MV-4-11 (cell line): Measurements from ENCODE around the gene ZFPL1.

Experiments
- DNase-seq: peaks from one replicate; lab custom pipeline; 2025; lab: John Stamatoyannopoulos, UW

Gene ZFPL1

GRCh38 chr11:65095427-65095826 lies 11.4 kb downstream of the ZFPL1 start:
- DNase-seq = no peak

GRCh38 chr11:65095974-65096806 lies 12.2 kb downstream of the ZFPL1 start, which contains the start of gene VPS51:
VPS51 (plus strand) TSS chr11:65096214; CDS start chr11:65096251, 37 bp downstream.
- peak; percentile 83 for DNase-seq

GRCh38 chr11:65096926-65097325 lies 12.9 kb downstream of the ZFPL1 start:
- DNase-seq = no peak

GRCh38 chr11:65100674-65101350 lies 16.8 kb downstream of the ZFPL1 start:
- DNase-seq = no peak

GRCh38 chr11:65102142-65103095 lies 18.4 kb downstream of the ZFPL1 start:
- no peak for DNase-seq

GRCh38 chr11:65103476-65103875 lies 19.5 kb downstream of the ZFPL1 start:
- no peak for DNase-seq

- DNase-seq = no peak
Measured at GRCh38 chr11:65104628-65105027, 20.6 kb downstream of the ZFPL1 start.

GRCh38 chr11:65107078-65107477 lies 23.1 kb downstream of the ZFPL1 start:
- DNase-seq = no peak

GRCh38 chr11:65107751-65108468 lies 23.9 kb downstream of the ZFPL1 start:
- DNase-seq = no peak

- no peak for DNase-seq
Measured at GRCh38 chr11:65108469-65109123, 24.6 kb downstream of the ZFPL1 start.

GRCh38 chr11:65109231-65110198 lies 25.5 kb downstream of the ZFPL1 start:
- DNase-seq = no peak

GRCh38 chr11:65110354-65110861 lies 26.4 kb downstream of the ZFPL1 start:
- DNase-seq = peak; percentile 72

- no peak for DNase-seq
Measured at GRCh38 chr11:65111159-65111743, 27.2 kb downstream of the ZFPL1 start.

GRCh38 chr11:65111744-65112545 lies 27.9 kb downstream of the ZFPL1 start, which contains the start of gene TM7SF2:
TM7SF2 (plus strand) TSS chr11:65111872; CDS start chr11:65112016, 144 bp downstream.
- peak; percentile 90 for DNase-seq

GRCh38 chr11:65112546-65113360 lies 28.7 kb downstream of the ZFPL1 start:
- DNase-seq = peak; percentile 55

- no peak for DNase-seq
Measured at GRCh38 chr11:65113361-65113756, 29.3 kb downstream of the ZFPL1 start.

- no peak for DNase-seq
Measured at GRCh38 chr11:65113839-65114238, 29.8 kb downstream of the ZFPL1 start.
